ENCODE data around the gene CAPS2.

Gene CAPS2

DNA sequence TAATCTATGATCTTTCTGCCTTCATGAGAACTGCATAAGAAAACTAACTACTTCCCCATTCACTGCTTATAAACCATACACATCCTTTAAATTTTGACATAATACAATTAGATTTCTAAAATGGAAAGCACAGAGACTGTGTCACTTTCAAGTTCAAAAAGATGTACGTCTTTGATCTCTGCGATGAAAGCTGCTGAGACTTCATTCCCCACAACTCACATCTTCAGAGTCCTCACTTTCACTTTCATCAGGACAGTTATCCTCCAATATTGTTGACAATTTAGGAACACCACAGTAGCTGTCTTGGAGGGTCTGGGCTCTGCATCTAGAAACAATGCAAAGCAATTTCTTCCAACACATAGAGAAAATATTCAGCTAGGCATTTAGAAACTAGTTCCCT, 72.6 kb downstream of the CAPS2 start:
- no peak for DNase-seq (ENCODE audit: insufficient read length)
- TF ChIP-seq POLR2AphosphoS5 (IDR thresholded peaks at IDR 0.05; ENCODE audit: low read depth, low read length) (no peak), POLR2A (IDR thresholded peaks at IDR 0.05; ENCODE audit: low read depth, low read length) (no peak), TAF1 (IDR thresholded peaks at IDR 0.05; ENCODE audit: borderline replicate concordance, low read depth, low read length) (no peak)
- FAIRE-seq = no peak

DNA sequence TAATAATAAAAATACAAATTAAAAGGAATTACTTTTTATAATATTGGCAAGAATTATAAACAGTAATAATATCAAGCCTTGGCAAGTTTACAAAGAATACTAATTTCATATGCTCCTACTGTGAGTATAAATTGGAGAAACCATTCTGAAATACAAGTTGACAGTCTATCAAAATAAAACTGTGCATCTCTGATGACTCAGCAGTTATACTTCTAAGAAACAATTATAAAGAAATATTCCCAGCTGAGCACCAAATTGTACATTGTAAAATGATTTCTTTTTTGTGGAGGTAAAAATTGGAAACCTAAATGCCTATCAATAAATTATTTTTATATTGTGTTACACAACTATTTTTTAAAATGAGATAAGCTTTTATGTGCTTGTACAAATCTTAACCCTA, 85.0 kb downstream of the CAPS2 start:
- no peak for DNase-seq (ENCODE audit: insufficient read length)
- TF ChIP-seq POLR2AphosphoS5 (IDR thresholded peaks at IDR 0.05; ENCODE audit: low read depth, low read length) (no peak), TAF1 (IDR thresholded peaks at IDR 0.05; ENCODE audit: borderline replicate concordance, low read depth, low read length) (no peak), POLR2A (IDR thresholded peaks at IDR 0.05; ENCODE audit: low read depth, low read length) (no peak)
- no peak for FAIRE-seq

DNA sequence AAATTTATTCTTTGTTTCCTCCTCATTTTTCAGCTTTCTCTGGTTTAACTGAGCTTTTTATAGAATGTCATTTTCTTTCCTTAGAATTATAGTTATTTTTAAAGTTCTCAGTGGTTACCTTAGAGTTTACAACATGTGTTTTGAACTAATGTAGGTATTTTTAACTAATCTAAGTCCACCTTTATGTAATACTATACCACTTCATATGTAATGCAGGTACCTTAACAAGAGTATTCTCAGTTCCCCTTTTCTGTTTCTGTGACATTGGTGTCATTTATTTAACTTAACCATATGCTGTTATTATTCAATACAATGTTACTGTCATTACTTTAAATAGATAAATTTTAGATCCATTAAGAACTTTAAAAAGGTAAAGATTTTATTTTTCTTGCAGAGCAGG, 90.1 kb downstream of the CAPS2 start:
- no peak for DNase-seq (ENCODE audit: insufficient read length)
- TF ChIP-seq POLR2A (IDR thresholded peaks at IDR 0.05; ENCODE audit: low read depth, low read length) (no peak), POLR2AphosphoS5 (IDR thresholded peaks at IDR 0.05; ENCODE audit: low read depth, low read length) (no peak), TAF1 (IDR thresholded peaks at IDR 0.05; ENCODE audit: borderline replicate concordance, low read depth, low read length) (no peak)
- no peak for FAIRE-seq

DNA sequence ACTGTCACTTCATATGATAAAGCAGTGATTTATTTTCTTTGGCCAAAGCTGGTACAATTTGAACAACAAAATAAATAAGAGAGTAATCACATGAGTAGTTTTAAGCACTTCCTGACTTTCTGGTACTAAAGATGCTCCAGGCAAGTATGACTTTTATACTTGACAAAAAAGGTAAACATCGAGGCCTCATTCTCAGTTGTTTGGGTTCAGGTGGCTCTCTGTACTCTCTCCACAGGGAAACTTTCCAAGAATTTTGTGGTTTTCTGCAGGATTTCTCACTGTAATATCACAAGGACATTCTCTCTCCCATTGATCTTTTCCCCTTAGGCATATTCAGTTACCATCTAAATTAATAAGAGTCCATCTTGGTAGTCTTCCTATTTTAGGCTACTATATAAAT, 93.9 kb downstream of the CAPS2 start:
- FAIRE-seq (no peak), DNase-seq (ENCODE audit: insufficient read length) (no peak)
- TF ChIP-seq POLR2AphosphoS5 (IDR thresholded peaks at IDR 0.05; ENCODE audit: low read depth, low read length) (no peak), POLR2A (IDR thresholded peaks at IDR 0.05; ENCODE audit: low read depth, low read length) (no peak), TAF1 (IDR thresholded peaks at IDR 0.05; ENCODE audit: borderline replicate concordance, low read depth, low read length) (no peak)

DNA sequence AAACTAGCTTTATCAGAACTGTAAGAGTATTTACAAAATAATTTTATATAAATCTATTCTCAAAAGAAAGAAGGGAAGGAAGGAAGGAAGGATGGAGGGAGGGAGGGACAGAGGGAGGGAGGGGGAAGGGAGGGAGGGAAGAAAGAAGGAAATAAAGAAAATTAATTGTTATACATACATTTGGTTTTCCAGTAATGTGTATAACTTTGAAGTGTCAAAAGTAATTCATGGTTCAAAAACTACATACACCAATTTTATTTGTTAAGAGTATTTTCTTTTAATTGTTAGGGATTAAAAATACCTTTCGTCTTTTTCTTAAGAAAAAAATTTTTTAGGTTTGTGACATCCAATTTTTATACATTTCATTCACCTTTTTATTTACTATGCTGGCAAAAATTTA, 103.0 kb downstream of the CAPS2 start:
- DNase-seq (ENCODE audit: insufficient read length) (no peak), FAIRE-seq (no peak)
- TF ChIP-seq POLR2AphosphoS5 (IDR thresholded peaks at IDR 0.05; ENCODE audit: low read depth, low read length) (no peak), TAF1 (IDR thresholded peaks at IDR 0.05; ENCODE audit: borderline replicate concordance, low read depth, low read length) (no peak), POLR2A (IDR thresholded peaks at IDR 0.05; ENCODE audit: low read depth, low read length) (no peak)
